MG63 (cell line): ENCODE results near the gene BCL2L1. TPM values are rescaled to one million over a fixed set of nuclear protein-coding genes. Genes with fewer than 3 reads are reported as not detected.
"Not testable (repeated sequence)": the region's sequence is repeated elsewhere in the genome, so short reads cannot be mapped to it uniquely, and the experiment has no call there.

Experiments
- DNase-seq: peaks from one replicate; pipeline ENCODE4 v3.0.0-alpha.2; 2020
- H3K27me3 ChIP-seq: fragments of 250-450 bp; sonication (Bioruptor Pico); 2 replicates; pipeline ENCODE4 v1.5.1; 2020; ENCODE audit warnings: mild to moderate bottlenecking, moderate library complexity
- H3K36me3 ChIP-seq: fragments of 250-450 bp; sonication (Bioruptor Pico); 2 replicates; pipeline ENCODE4 v1.5.1; 2020; ENCODE audit warnings: mild to moderate bottlenecking, moderate library complexity
- H3K4me3 ChIP-seq: fragments of 250-450 bp; sonication (Bioruptor Pico); 2 replicates; pipeline ENCODE4 v1.5.1; 2020; ENCODE audit warnings: mild to moderate bottlenecking, moderate library complexity
- H3K9me3 ChIP-seq: fragments of 250-450 bp; sonication (Bioruptor Pico); 2 replicates; pipeline ENCODE4 v1.5.1; 2020; ENCODE audit warnings: mild to moderate bottlenecking, moderate library complexity
- total RNA-seq: library from RNA; depleted of rRNA; stranded (reverse); fragments of >200 nt; shearing (Covaris generic); gene quantifications from 2 replicates; pipeline ENCODE4 v1.2.3, GENCODE V29; 2014; ENCODE audit warnings: low replicate concordance; rRNA removed

Gene BCL2L1
- 63.0 and 64.2 TPM in 2 replicates for total RNA-seq

- H3K36me3 ChIP-seq = peaks cover 42% of the 10 kb centered on the region
- H3K27me3 ChIP-seq = no peaks in the 10 kb centered on the region
- H3K9me3 ChIP-seq = no peaks in the 10 kb centered on the region
- peak; percentile 82 for DNase-seq
- peak within 1 kb of the TSS; percentile 97 for H3K4me3 ChIP-seq
These were observed at the start of gene BCL2L1 for GRCh38 chr20:31722257-31723068. TSS of gene BCL2L1 (minus strand) at chr20:31722868. CDS start at chr20:31722218, 650 bp downstream.

- Histone ChIP-seq H3K4me3 (no peak overlapping the region), H3K27me3 (no peaks in the 10 kb centered on the region), H3K9me3 (no peaks in the 10 kb centered on the region), H3K36me3 (peaks cover 80% of the 10 kb centered on the region)
- no peak for DNase-seq
These were observed 47.6 kb upstream of the BCL2L1 start for GRCh38 chr20:31770243-31770642.

GRCh38 chr20:31769681-31770080, 47.0 kb upstream of the BCL2L1 start:
- Histone ChIP-seq H3K36me3 (peaks cover 79% of the 10 kb centered on the region), H3K9me3 (no peaks in the 10 kb centered on the region), H3K27me3 (no peaks in the 10 kb centered on the region), H3K4me3 (no peak overlapping the region)
- no peak for DNase-seq

- no peak for DNase-seq
- no peak overlapping the region for H3K4me3 ChIP-seq
- peaks cover 82% of the 10 kb centered on the region for H3K36me3 ChIP-seq
- no peaks in the 10 kb centered on the region for H3K27me3 ChIP-seq
- H3K9me3 ChIP-seq = no peaks in the 10 kb centered on the region
These were observed 45.1 kb upstream of the BCL2L1 start for GRCh38 chr20:31767805-31768204.

GRCh38 chr20:31764641-31765305, 42.1 kb upstream of the BCL2L1 start:
- H3K4me3 ChIP-seq = no peak overlapping the region
- H3K9me3 ChIP-seq = no peaks in the 10 kb centered on the region
- H3K36me3 ChIP-seq = peaks cover 77% of the 10 kb centered on the region
- H3K27me3 ChIP-seq = no peaks in the 10 kb centered on the region
- DNase-seq = no peak

GRCh38 chr20:31760519-31761240, 38.0 kb upstream of the BCL2L1 start:
- Histone ChIP-seq H3K4me3 (no peak overlapping the region), H3K27me3 (no peaks in the 10 kb centered on the region), H3K9me3 (no peaks in the 10 kb centered on the region), H3K36me3 (peaks cover 78% of the 10 kb centered on the region)
- DNase-seq = no peak

GRCh38 chr20:31759836-31760518, 37.3 kb upstream of the BCL2L1 start:
- no peak for DNase-seq
- Histone ChIP-seq H3K9me3 (no peaks in the 10 kb centered on the region), H3K36me3 (peaks cover 75% of the 10 kb centered on the region), H3K4me3 (no peak overlapping the region), H3K27me3 (no peaks in the 10 kb centered on the region)

GRCh38 chr20:31758991-31759390, 36.3 kb upstream of the BCL2L1 start:
- Histone ChIP-seq H3K36me3 (peaks cover 70% of the 10 kb centered on the region), H3K27me3 (no peaks in the 10 kb centered on the region), H3K9me3 (no peaks in the 10 kb centered on the region), H3K4me3 (no peak overlapping the region)
- no peak for DNase-seq

GRCh38 chr20:31758521-31758920, 35.9 kb upstream of the BCL2L1 start:
- Histone ChIP-seq H3K9me3 (no peaks in the 10 kb centered on the region), H3K4me3 (no peak overlapping the region), H3K27me3 (no peaks in the 10 kb centered on the region), H3K36me3 (peaks cover 69% of the 10 kb centered on the region)
- no peak for DNase-seq

GRCh38 chr20:31757254-31757653, 34.6 kb upstream of the BCL2L1 start:
- no peaks in the 10 kb centered on the region for H3K27me3 ChIP-seq

GRCh38 chr20:31751126-31751525, 28.5 kb upstream of the BCL2L1 start:
- DNase-seq = peak; percentile 17
- no peaks in the 10 kb centered on the region for H3K27me3 ChIP-seq
- peaks cover 72% of the 10 kb centered on the region for H3K36me3 ChIP-seq
- no peak overlapping the region for H3K4me3 ChIP-seq
- H3K9me3 ChIP-seq = no peaks in the 10 kb centered on the region

More at GRCh38 chr20:31757254-31757653, 34.6 kb upstream of the BCL2L1 start:
- H3K4me3 ChIP-seq = no peak overlapping the region
- H3K36me3 ChIP-seq = peaks cover 75% of the 10 kb centered on the region
- DNase-seq = no peak
- no peaks in the 10 kb centered on the region for H3K9me3 ChIP-seq

GRCh38 chr20:31749223-31749622, 26.6 kb upstream of the BCL2L1 start:
- H3K9me3 ChIP-seq = no peaks in the 10 kb centered on the region
- no peak for DNase-seq
- no peak overlapping the region for H3K4me3 ChIP-seq
- no peaks in the 10 kb centered on the region for H3K27me3 ChIP-seq
- peaks cover 80% of the 10 kb centered on the region for H3K36me3 ChIP-seq

GRCh38 chr20:31747640-31748039, 25.0 kb upstream of the BCL2L1 start:
- H3K27me3 ChIP-seq = no peaks in the 10 kb centered on the region
- H3K9me3 ChIP-seq = no peaks in the 10 kb centered on the region
- DNase-seq = no peak
- peaks cover 83% of the 10 kb centered on the region for H3K36me3 ChIP-seq
- no peak overlapping the region for H3K4me3 ChIP-seq

- not testable (repeated sequence) for DNase-seq, H3K4me3 ChIP-seq, H3K9me3 ChIP-seq, H3K27me3 ChIP-seq
- H3K36me3 ChIP-seq = peaks cover 82% of the 10 kb centered on the region
These were observed 24.4 kb upstream of the BCL2L1 start for GRCh38 chr20:31747028-31747427.

- no peaks in the 10 kb centered on the region for H3K9me3 ChIP-seq
These were observed 23.6 kb upstream of the BCL2L1 start for GRCh38 chr20:31746068-31746878.

More at GRCh38 chr20:31746068-31746878, 23.6 kb upstream of the BCL2L1 start:
- Histone ChIP-seq H3K4me3 (no peak overlapping the region), H3K36me3 (peaks cover 80% of the 10 kb centered on the region), H3K27me3 (no peaks in the 10 kb centered on the region)
- no peak for DNase-seq
